ENCODE data around the gene ARHGAP15.

The ARHGAP15 gene

GRCh38 chr2:143652692-143653091 is 523.5 kb downstream of the ARHGAP15 start:
- DNase-seq, result no peak

- no peak for DNase-seq
Measured at GRCh38 chr2:143668234-143668633, 539.0 kb downstream of the ARHGAP15 start.

- no peak for DNase-seq
Measured at GRCh38 chr2:143674051-143674450, 544.8 kb downstream of the ARHGAP15 start.

- DNase-seq, result no peak
Measured at GRCh38 chr2:143675021-143675420, 545.8 kb downstream of the ARHGAP15 start.

GRCh38 chr2:143679617-143680016 is 550.4 kb downstream of the ARHGAP15 start:
- peak; percentile 5 for DNase-seq

GRCh38 chr2:143680885-143681405 is 551.7 kb downstream of the ARHGAP15 start:
- no peak for DNase-seq

GRCh38 chr2:143682436-143683055 is 553.3 kb downstream of the ARHGAP15 start:
- DNase-seq, result no peak

GRCh38 chr2:143683977-143684376 is 554.8 kb downstream of the ARHGAP15 start:
- DNase-seq, result no peak

GRCh38 chr2:143684551-143685320 is 555.5 kb downstream of the ARHGAP15 start:
- no peak for DNase-seq

GRCh38 chr2:143685421-143686078 is 556.3 kb downstream of the ARHGAP15 start:
- no peak for DNase-seq

- no peak for DNase-seq
Measured at GRCh38 chr2:143686585-143687164, 557.5 kb downstream of the ARHGAP15 start.

- no peak for DNase-seq
Measured at GRCh38 chr2:143688248-143688647, 559.0 kb downstream of the ARHGAP15 start.

- DNase-seq, result no peak
Measured at GRCh38 chr2:143688815-143689214, 559.6 kb downstream of the ARHGAP15 start.

- no peak for DNase-seq
Measured at GRCh38 chr2:143689541-143689940, 560.3 kb downstream of the ARHGAP15 start.

- DNase-seq, result no peak
Measured at GRCh38 chr2:143690235-143690634, 561.0 kb downstream of the ARHGAP15 start.

- DNase-seq, result no peak
Measured at GRCh38 chr2:143691121-143691520, 561.9 kb downstream of the ARHGAP15 start.

- DNase-seq, result no peak
Measured at GRCh38 chr2:143692162-143692561, 562.9 kb downstream of the ARHGAP15 start.

- no peak for DNase-seq
Measured at GRCh38 chr2:143692967-143693366, 563.7 kb downstream of the ARHGAP15 start.

GRCh38 chr2:143694335-143694734 is 565.1 kb downstream of the ARHGAP15 start:
- DNase-seq, result no peak

GRCh38 chr2:143696651-143697050 is 567.4 kb downstream of the ARHGAP15 start:
- no peak for DNase-seq

- DNase-seq, result no peak
Measured at GRCh38 chr2:143697744-143698143, 568.5 kb downstream of the ARHGAP15 start.

- no peak for DNase-seq
Measured at GRCh38 chr2:143698352-143698751, 569.1 kb downstream of the ARHGAP15 start.

- no peak for DNase-seq
Measured at GRCh38 chr2:143698888-143699570, 569.8 kb downstream of the ARHGAP15 start.
